A549 (cell line): ENCODE measurements around the gene APLP2. TPM values are rescaled to one million over a fixed set of nuclear protein-coding genes. Genes with fewer than 3 reads are reported as not detected.

Source experiments
- ATAC-seq, 2 experiments: fragments of 200-7000 bp in 1 of 2; fragments of >200 bp in 1 of 2; cut with Nextera tagmentation in 1 of 2; cut with Tn5 transposase in 1 of 2; 3 replicates each; pipeline versions ENCODE4 v1.8.0 to v1.9.1; 2018 to 2020; ENCODE audit warnings: mild to moderate bottlenecking in 1 of 2, moderate library complexity in 1 of 2
- CTCF ChIA-PET: fragments of 300-600 bp; sonication (Branson Sonifier 250); formaldehyde crosslinking; extraction: SDS; loops from one replicate; lab custom pipeline; 2021; ENCODE audit warnings: antibody characterized with exemption, inconsistent platforms; lab: Yijun Ruan, JAX
- POLR2A ChIA-PET: fragments of 350-600 bp; formaldehyde crosslinking; extraction: SDS; loops from one replicate; lab custom pipeline; 2021; ENCODE audit warnings: antibody characterized with exemption, inconsistent platforms; lab: Yijun Ruan, JAX
- DNase-seq, 2 experiments: peaks; one replicate each; pipeline versions ENCODE4 v3.0.0 to v3.0.0-alpha.2; 2011 to 2016; ENCODE audit warnings: low read depth in 1 of 2, low spot score in 1 of 2
- FAIRE-seq: peaks from 2 replicates; lab custom pipeline; 2011; peaks lifted over from hg19 to GRCh38; lab: Jason Lieb, UNC
- H3K27ac ChIP-seq, 2 experiments: fragments of >200 bp; sonication (Bioruptor Twin); formaldehyde crosslinking; 3 replicates each; pipeline ENCODE4 v1.5.1; 2016 to 2017
- H3K4me1 ChIP-seq: fragments of >200 bp; sonication (Bioruptor Twin); formaldehyde crosslinking; 3 replicates; pipeline ENCODE4 v1.6.1; 2016
- H3K4me2 ChIP-seq: fragments of >200 bp; sonication (Bioruptor Twin); formaldehyde crosslinking; 3 replicates; pipeline ENCODE4 v1.6.1; 2016
- H3K4me3 ChIP-seq: fragments of >200 bp; sonication (Bioruptor Twin); formaldehyde crosslinking; 3 replicates; pipeline ENCODE4 v1.5.1; 2016
- H3K9me3 ChIP-seq: fragments of >200 bp; sonication (Bioruptor Twin); formaldehyde crosslinking; 3 replicates; pipeline ENCODE4 v1.6.1; 2016
- CHD4 ChIP-seq: fragments of 200-600 bp; sonication (generic); IDR thresholded peaks from 2 replicates; pipeline ENCODE4 v1.6.1; 2016; ENCODE audit warnings: antibody characterized with exemption, mild to moderate bottlenecking, borderline replicate concordance
- CTCF ChIP-seq: fragments of >200 bp; sonication (Bioruptor Twin); formaldehyde crosslinking; IDR thresholded peaks from 3 replicates; pipeline ENCODE4 v1.5.1; 2016
- EHF ChIP-seq: fragments of 250-450 bp; sonication (Bioruptor Pico); IDR thresholded peaks from 2 replicates; pipeline ENCODE4 v1.5.0; 2020; ENCODE audit warnings: mild to moderate bottlenecking
- EP300 ChIP-seq, 2 experiments: fragments of >200 bp; sonication (Bioruptor Twin); formaldehyde crosslinking; IDR thresholded peaks; 2 replicates in 1 of 2; 3 replicates in 1 of 2; pipeline ENCODE4 v1.6.1; 2016 to 2017
- FOXS1 ChIP-seq: fragments of 250-450 bp; sonication (Bioruptor Pico); IDR thresholded peaks from 2 replicates; pipeline ENCODE4 v1.5.0; 2020; ENCODE audit warnings: mild to moderate bottlenecking, moderate library complexity
- GATA3 ChIP-seq: IDR thresholded peaks from 2 replicates; pipeline ENCODE4 v1.6.1; 2012; ENCODE audit warnings: borderline replicate concordance
- HES2 ChIP-seq: fragments of >200 bp; sonication (Bioruptor Twin); formaldehyde crosslinking; IDR thresholded peaks from 2 replicates; pipeline ENCODE4 v1.6.1; 2016
- HOXB13 ChIP-seq: fragments of 250-450 bp; sonication (Bioruptor Pico); IDR thresholded peaks from 2 replicates; pipeline ENCODE4 v1.5.0; 2020; ENCODE audit warnings: low read depth, mild to moderate bottlenecking, moderate library complexity
- JUN ChIP-seq, 2 experiments: fragments of >200 bp; sonication (Bioruptor Twin); formaldehyde crosslinking; IDR thresholded peaks; 2 replicates in 1 of 2; 3 replicates in 1 of 2; pipeline ENCODE4 v1.6.1; 2016 to 2017
- KDM5A ChIP-seq: fragments of 200-600 bp; sonication (generic); IDR thresholded peaks from 2 replicates; pipeline ENCODE4 v1.6.1; 2016; ENCODE audit warnings: antibody characterized with exemption, mild to moderate bottlenecking
- MAFK ChIP-seq: fragments of 450-650 bp; IDR thresholded peaks from 2 replicates; pipeline ENCODE4 v1.6.1; 2014; ENCODE audit not compliant: partially characterized antibody
- MAX ChIP-seq: IDR thresholded peaks from 2 replicates; pipeline ENCODE4 v1.6.1; 2012
- MYC ChIP-seq: IDR thresholded peaks from 2 replicates; pipeline ENCODE4 v1.6.1; 2012; ENCODE audit warnings: mild to moderate bottlenecking, inconsistent platforms, low read length, improper control_type of control experiment, borderline replicate concordance
- NR3C1 ChIP-seq: fragments of >200 bp; sonication (Bioruptor Twin); formaldehyde crosslinking; IDR thresholded peaks from 3 replicates; pipeline ENCODE4 v1.6.1; 2017
- POLR2A ChIP-seq: IDR thresholded peaks from 2 replicates; pipeline ENCODE4 v1.6.1; 2012; ENCODE audit warnings: mild to moderate bottlenecking, low read length
- POLR2AphosphoS2 ChIP-seq: conservative IDR thresholded peaks from 2 replicates; pipeline ENCODE4 v1.6.1; 2012; ENCODE audit warnings: low read length, improper control_type of control experiment, inconsistent platforms
- RAD21 ChIP-seq, 2 experiments: fragments of >200 bp in 1 of 2; sonication (Bioruptor Twin) in 1 of 2; formaldehyde crosslinking in 1 of 2; IDR thresholded peaks in 1 of 2; conservative IDR thresholded peaks in 1 of 2; 2 replicates in 1 of 2; 3 replicates in 1 of 2; pipeline ENCODE4 v1.6.1; 2012 to 2018; ENCODE audit warnings: inconsistent platforms in 1 of 2
- RCOR1 ChIP-seq: fragments of 150-350 bp; IDR thresholded peaks from 2 replicates; pipeline ENCODE4 v1.6.1; 2014; ENCODE audit warnings: antibody characterized with exemption, low read length, low read depth
- REST ChIP-seq: fragments of 200-600 bp; sonication (generic); IDR thresholded peaks from 2 replicates; pipeline ENCODE4 v1.6.1; 2016; ENCODE audit warnings: antibody characterized with exemption, mild to moderate bottlenecking, moderate library complexity
- RFX5 ChIP-seq: fragments of 450-650 bp; IDR thresholded peaks from 2 replicates; pipeline ENCODE4 v1.7.1; 2014; ENCODE audit warnings: antibody characterized with exemption, mild to moderate bottlenecking, moderate library complexity
- SMC3 ChIP-seq: fragments of >200 bp; sonication (Bioruptor Twin); formaldehyde crosslinking; IDR thresholded peaks from 3 replicates; pipeline ENCODE4 v1.6.1; 2018; ENCODE audit warnings: inconsistent platforms
- SREBF2 ChIP-seq: fragments of 450-650 bp; IDR thresholded peaks from 2 replicates; pipeline ENCODE4 v1.6.1; 2014; ENCODE audit warnings: mild to moderate bottlenecking, moderate library complexity
- USF2 ChIP-seq: fragments of 450-650 bp; IDR thresholded peaks from 2 replicates; pipeline ENCODE4 v1.6.1; 2014; ENCODE audit warnings: antibody characterized with exemption
- ZNF302 ChIP-seq: fragments of 250-450 bp; sonication (Bioruptor Pico); IDR thresholded peaks from 2 replicates; pipeline ENCODE4 v1.9.0; 2021; ENCODE audit warnings: inconsistent platforms, mild to moderate bottlenecking, moderate library complexity
- WGBS: methylation state at CpG from one replicate; pipeline ENCODE4 v1.1.6; 2017; ENCODE audit errors: missing lambda C conversion rate; 5-methylcytosine and 5-hydroxymethylcytosine counted together
- polyA plus RNA-seq, 4 experiments: library from polyadenylated mRNA; depleted of rRNA in 3 of 4; stranded (reverse); fragments of >200 nt; fragmentation: RNase III in 1 of 4; extraction: RNeasy Plus Mini Kit Qiagen cat#74134 plus additional on column Dnase treatment in 1 of 4; gene quantifications; 2 replicates in 3 of 4; 3 replicates in 1 of 4; pipeline ENCODE4 v1.2.3, GENCODE V29; 2011 to 2017

APLP2 gene
- polyA plus RNA-seq, 2 of the 4 experiments (the other 2 are of a cell fraction), result 166 to 203 TPM

GRCh38 chr11:130144861-130145281 is 75.2 kb downstream of the APLP2 start (continued):
- no peak for TF ChIP-seq USF2
- TF ChIP-seq HES2, result no peak
- TF ChIP-seq POLR2AphosphoS2, result no peak
- no peak for TF ChIP-seq MAFK
- TF ChIP-seq JUN (IDR thresholded peaks at IDR 0.05), result no peak
- TF ChIP-seq, all 56 proteins: peak for 0

GRCh38 chr11:130145311-130145812 is 75.7 kb downstream of the APLP2 start:
- no peak for TF ChIP-seq KDM5A
- no peak for TF ChIP-seq CTCF
- TF ChIP-seq RCOR1, result no peak
- Histone ChIP-seq H3K4me3 (no peak overlapping the region), H3K4me1 (peaks cover 13% of the 10 kb centered on the region), H3K27ac (no peak overlapping the region), H3K9me3 (no peaks in the 10 kb centered on the region), H3K4me2 (no peak overlapping the region)
- DNase-seq (no peak), FAIRE-seq (no peak), ATAC-seq (no peak)
- ChIA-PET CTCF (interaction anchor here (0.7 to 2.9 kb wide), 8 partner anchors 13 to 360 kb away, joined by 3 to 11 read pairs (median 6); no protein-coding TSS in a partner anchor), POLR2A (interaction anchor here (2.8 kb wide), 1 partner anchor 143 kb away, joined by 19 read pairs; the partner anchor contains the start of gene PRDM10)
- 89% methylated on average over 3 of the region's 3 CpGs for WGBS

GRCh38 chr11:130145975-130146776 is 76.5 kb downstream of the APLP2 start:
- WGBS, result 43% methylated on average over 15 of the region's 15 CpGs
- CTCF ChIA-PET, result interaction anchor here (0.9 to 1.9 kb wide), 15 partner anchors 9 to 361 kb away, joined by 3 to 8 read pairs (median 3); no protein-coding TSS in a partner anchor
- Histone ChIP-seq H3K4me1 (peaks cover 13% of the 10 kb centered on the region), H3K27ac (peak overlapping the region in 1 of 2 experiments; percentile 61; a peak in 3 of 6 replicates), H3K4me2 (0 out of 3 replicates have a peak overlapping the region, but pooled peaks have one; percentile 12), H3K4me3 (no peak overlapping the region), H3K9me3 (no peaks in the 10 kb centered on the region)
- FAIRE-seq, result no peak
- POLR2A ChIA-PET, result interaction anchor here (2.8 kb wide), 1 partner anchor 143 kb away, joined by 19 read pairs; the partner anchor contains the start of gene PRDM10
- ATAC-seq, result peak; percentile 96 to 98
- peak; percentile 52 to 54 for DNase-seq
- TF ChIP-seq MAFK (no peak), CTCF (peak; percentile 25; the same call in 2 of the 3 replicates), POLR2A (no peak), RFX5 (no peak), EP300 (IDR thresholded peaks at IDR 0.05) (no peak), GATA3 (no peak), MAX (no peak), EHF (CRISPR knock-in tag) (no peak), REST (no peak), SMC3 (peak; percentile 49; the same call in 1 of the 3 replicates), ZNF302 (CRISPR knock-in tag) (no peak), HOXB13 (CRISPR knock-in tag) (no peak), FOXS1 (CRISPR knock-in tag) (no peak), MYC (no peak), SREBF2 (no peak), RAD21 (conservative IDR thresholded peaks at IDR 0.05 in 1 of 2, IDR thresholded peaks at IDR 0.05 in 1 of 2) (peak; percentile 28 to 36; a peak in 2 of 5 replicates), NR3C1 (no peak), CHD4 (no peak)
